Liver (tissue), 2 donors: ENCODE data around the gene ACACB.

Experiments
- RAD21 ChIP-seq, 2 donors: IDR thresholded peaks; 2 replicates each; pipeline ENCODE4 v1.6.1; 2016; ENCODE audit warnings: antibody characterized with exemption in 2 of 2, mild to moderate bottlenecking in 2 of 2
- RXRA ChIP-seq, 2 donors: IDR thresholded peaks; 2 replicates each; pipeline ENCODE4 v1.6.1; 2017 to 2018; ENCODE audit warnings: antibody characterized with exemption in 2 of 2, mild to moderate bottlenecking in 1 of 2
- TAF1 ChIP-seq: conservative IDR thresholded peaks from 2 replicates; pipeline ENCODE4 v1.6.1; 2016; ENCODE audit warnings: antibody characterized with exemption, mild to moderate bottlenecking
- donor health status: healthy.

- no peak for TF ChIP-seq RAD21 (IDR thresholded peaks at IDR 0.05)
- TF ChIP-seq TAF1: no peak
- no peak for TF ChIP-seq RXRA (IDR thresholded peaks at IDR 0.05)
Measured at GRCh38 chr12:109219938-109220337, 103.6 kb downstream of the ACACB start.
